GM10266 (cell line): Measurements from ENCODE around the gene TBX1.
A peak's percentile ranks its signal among the peaks of the same experiment; 100 is the strongest.

Experiments
- DNase-seq: peaks from one replicate; pipeline ENCODE4 v3.0.0; 2012; ENCODE audit errors: extremely low spot score
- CTCF ChIP-seq: IDR thresholded peaks from 2 replicates; pipeline ENCODE4 v1.5.1; 2012; ENCODE audit warnings: mild to moderate bottlenecking, low read depth; ENCODE audit not compliant: control insufficient read depth, insufficient read depth; ENCODE audit errors: missing control alignments

Gene TBX1

GRCh38 chr22:19751497-19752245 is 8.9 kb upstream of the TBX1 start:
- DNase-seq = no peak
- no peak for TF ChIP-seq CTCF

- TF ChIP-seq CTCF = no peak
- no peak for DNase-seq
These were observed 7.3 kb upstream of the TBX1 start for GRCh38 chr22:19753090-19753842.

- no peak for TF ChIP-seq CTCF
- no peak for DNase-seq
These were observed 6.4 kb upstream of the TBX1 start for GRCh38 chr22:19753996-19754700.

GRCh38 chr22:19754701-19755144 is 5.9 kb upstream of the TBX1 start:
- TF ChIP-seq CTCF = no peak

GRCh38 chr22:19755145-19755710 is 5.3 kb upstream of the TBX1 start:
- no peak for TF ChIP-seq CTCF
- no peak for DNase-seq

More at GRCh38 chr22:19754701-19755144, 5.9 kb upstream of the TBX1 start:
- DNase-seq = no peak

GRCh38 chr22:19755722-19756287 is 4.8 kb upstream of the TBX1 start:
- DNase-seq = peak; percentile 55
- TF ChIP-seq CTCF = no peak
